Endothelial cell of umbilical vein (primary cell): ENCODE results near the gene LGR6. TPM values are rescaled to one million over a fixed set of nuclear protein-coding genes. Genes with fewer than 3 reads are reported as not detected.

ENCODE experiments used
- BruUV-seq: library from RNA; stranded (reverse); fragments of 400-500 nt; replicated peaks from 2 replicates; lab custom pipeline; 2021; lab: Mats Ljungman, UMichigan
- CTCF ChIA-PET: fragments of 300-600, 350-600 bp; sonication (Branson Sonifier 250); formaldehyde crosslinking; loops from one replicate; lab custom pipeline; 2021; ENCODE audit warnings: antibody characterized with exemption, inconsistent platforms; lab: Charles Lee
- POLR2A ChIA-PET: fragments of 300-600, 350-600 bp; sonication (Branson Sonifier 250); formaldehyde crosslinking; loops from one replicate; lab custom pipeline; 2021; ENCODE audit warnings: antibody characterized with exemption, inconsistent platforms; lab: Charles Lee
- DNase-seq: peaks from one replicate; pipeline ENCODE4 v3.0.0-alpha.2; 2011; ENCODE audit warnings: low read depth, low spot score
- FAIRE-seq: peaks from 2 replicates; lab custom pipeline; 2011; peaks lifted over from hg19 to GRCh38; lab: Jason Lieb, UNC
- H2AFZ ChIP-seq: 2 replicates; pipeline ENCODE4 v1.6.0; 2012; ENCODE audit warnings: low read depth, low read length, control low read depth, inconsistent platforms
- H3K27ac ChIP-seq: 2 replicates; pipeline ENCODE4 v1.5.1; 2011; ENCODE audit warnings: low read depth, mild to moderate bottlenecking, control low read depth, low read length, moderate library complexity; ENCODE audit not compliant: insufficient read depth
- H3K27me3 ChIP-seq, 2 experiments: 2 replicates each; pipeline versions ENCODE4 v1.6.0 to v1.6.1; 2011; ENCODE audit warnings: low read length in 2 of 2, mixed read lengths in 1 of 2; ENCODE audit not compliant: control insufficient read depth in 2 of 2, insufficient read depth in 2 of 2
- H3K36me3 ChIP-seq, 2 experiments: 2 replicates in 1 of 2; 3 replicates in 1 of 2; pipeline ENCODE4 v1.5.1; 2011; ENCODE audit warnings: low read length in 2 of 2, mild to moderate bottlenecking in 1 of 2, moderate library complexity in 1 of 2; ENCODE audit not compliant: control insufficient read depth in 2 of 2, insufficient read depth in 2 of 2; ENCODE audit errors: extremely low read depth in 1 of 2
- H3K4me1 ChIP-seq: 3 replicates; pipeline ENCODE4 v1.5.1; 2011; ENCODE audit warnings: mild to moderate bottlenecking, low read length; ENCODE audit not compliant: control insufficient read depth, insufficient read depth; ENCODE audit errors: extremely low read depth
- H3K4me2 ChIP-seq: 2 replicates; pipeline ENCODE4 v1.6.1; 2011; ENCODE audit warnings: low read length, control low read depth, mixed read lengths; ENCODE audit not compliant: insufficient read depth
- H3K4me3 ChIP-seq, 3 experiments: fragments of 200-600 bp in 1 of 3; sonication (generic), shearing (Covaris generic) in 1 of 3; replicated peaks in 1 of 3; 2 replicates each; pipeline ENCODE4 v1.5.1; 2011 to 2016; ENCODE audit warnings: control low read depth in 3 of 3, low read length in 3 of 3, mild to moderate bottlenecking in 2 of 3, inconsistent platforms in 1 of 3, low read depth in 1 of 3, moderate library complexity in 1 of 3; ENCODE audit not compliant: insufficient read depth in 1 of 3
- H3K79me2 ChIP-seq: 2 replicates; pipeline ENCODE4 v1.6.0; 2012; ENCODE audit warnings: low read length, inconsistent platforms; ENCODE audit not compliant: control insufficient read depth, insufficient read depth
- H3K9ac ChIP-seq: replicated peaks from 2 replicates; pipeline ENCODE3; 2011; ENCODE audit warnings: low read length, control low read depth; ENCODE audit not compliant: insufficient read depth; ENCODE audit errors: extremely low read depth
- H3K9me1 ChIP-seq: replicated peaks from 3 replicates; pipeline ENCODE4 v1.6.0; 2011; ENCODE audit warnings: mild to moderate bottlenecking, low read length; ENCODE audit not compliant: control insufficient read depth, insufficient read depth; ENCODE audit errors: extremely low read depth
- H3K9me3 ChIP-seq: replicated peaks from 2 replicates; pipeline ENCODE4 v1.5.1; 2012; ENCODE audit warnings: low read length, inconsistent platforms; ENCODE audit not compliant: control insufficient read depth, insufficient read depth
- H4K20me1 ChIP-seq: replicated peaks from 2 replicates; pipeline ENCODE3; 2011; ENCODE audit warnings: mild to moderate bottlenecking, low read length; ENCODE audit not compliant: control insufficient read depth, insufficient read depth; ENCODE audit errors: extremely low read depth
- CTCF ChIP-seq, 2 donors: IDR thresholded peaks; 1 replicate in 1 of 2; 2 replicates in 1 of 2; pipeline ENCODE4 v1.5.1; 2011; ENCODE audit warnings: low read length in 2 of 2, mild to moderate bottlenecking in 2 of 2, moderate library complexity in 2 of 2, control low read depth in 1 of 2, inconsistent platforms in 1 of 2, low read depth in 1 of 2; ENCODE audit not compliant: insufficient read depth in 1 of 2; ENCODE audit errors: extremely low read depth in 1 of 2
- EZH2 ChIP-seq: IDR thresholded peaks from 2 replicates; pipeline ENCODE4 v1.6.1; 2012; ENCODE audit warnings: borderline replicate concordance, low read depth, mild to moderate bottlenecking, moderate library complexity, low read length, inconsistent platforms; ENCODE audit not compliant: severe bottlenecking
- FOS ChIP-seq: IDR thresholded peaks from 2 replicates; pipeline ENCODE4 v1.6.1; 2011; ENCODE audit warnings: mild to moderate bottlenecking, low read length, moderate library complexity, borderline replicate concordance; ENCODE audit not compliant: insufficient read depth
- GATA2 ChIP-seq: IDR thresholded peaks from 2 replicates; pipeline ENCODE4 v1.7.0; 2011; ENCODE audit warnings: low read depth, mild to moderate bottlenecking, moderate library complexity, mixed read lengths, low read length; ENCODE audit not compliant: insufficient read length, insufficient read depth
- JUN ChIP-seq: IDR thresholded peaks from 2 replicates; pipeline ENCODE4 v1.6.1; 2011; ENCODE audit warnings: borderline replicate concordance, low read depth; ENCODE audit not compliant: insufficient read length, insufficient read depth
- MAX ChIP-seq: IDR thresholded peaks from 2 replicates; pipeline ENCODE4 v1.6.1; 2011; ENCODE audit not compliant: insufficient read depth, insufficient read length
- MYC ChIP-seq: IDR thresholded peaks from one replicate; pipeline ENCODE4 v1.6.1; 2011; ENCODE audit warnings: mild to moderate bottlenecking, low read depth, low read length
- POLR2A ChIP-seq: IDR thresholded peaks from 2 replicates; pipeline ENCODE4 v1.6.1; 2012; ENCODE audit warnings: low read depth, mild to moderate bottlenecking, control low read depth, low read length
- POLR2AphosphoS5 ChIP-seq: IDR thresholded peaks from 2 replicates; pipeline ENCODE4 v1.6.1; 2012; ENCODE audit warnings: low read depth, mild to moderate bottlenecking, control low read depth, low read length, moderate library complexity; ENCODE audit not compliant: insufficient read depth
- dilution Hi-C: fragments of 300-500 bp; cut with MboI; formaldehyde crosslinking; loops from one replicate; pipeline ENCODE4 v1.15.0; 2019; ENCODE audit warnings: low sequenced_read_pairs; ENCODE audit not compliant: extremely low pct_ligation_motif_present
- intact Hi-C: fragments of 100-400 bp; cut with micrococcal nuclease; formaldehyde crosslinking; loops from one replicate; pipeline ENCODE4 v1.10.0; 2022
- polyA plus RNA-seq, 4 experiments: library from polyadenylated mRNA; depleted of rRNA in 3 of 4; stranded (reverse) in 3 of 4; unstranded in 1 of 4; fragments of >200 nt; gene quantifications; 2 replicates each; pipeline versions ENCODE4 v1.2.1 to v1.2.3, GENCODE V29; 2011 to 2012; ENCODE audit warnings: missing spikeins in 1 of 4
- total RNA-seq: library from RNA; stranded (reverse); gene quantifications from 2 replicates; pipeline ENCODE4 v1.2.3, GENCODE V29; 2021

LGR6 gene
- total and polyA plus RNA-seq, 2 donors (not counting 3 experiments of a cell fraction or from before 2014, with no cell fraction given) = not detected

DNA sequence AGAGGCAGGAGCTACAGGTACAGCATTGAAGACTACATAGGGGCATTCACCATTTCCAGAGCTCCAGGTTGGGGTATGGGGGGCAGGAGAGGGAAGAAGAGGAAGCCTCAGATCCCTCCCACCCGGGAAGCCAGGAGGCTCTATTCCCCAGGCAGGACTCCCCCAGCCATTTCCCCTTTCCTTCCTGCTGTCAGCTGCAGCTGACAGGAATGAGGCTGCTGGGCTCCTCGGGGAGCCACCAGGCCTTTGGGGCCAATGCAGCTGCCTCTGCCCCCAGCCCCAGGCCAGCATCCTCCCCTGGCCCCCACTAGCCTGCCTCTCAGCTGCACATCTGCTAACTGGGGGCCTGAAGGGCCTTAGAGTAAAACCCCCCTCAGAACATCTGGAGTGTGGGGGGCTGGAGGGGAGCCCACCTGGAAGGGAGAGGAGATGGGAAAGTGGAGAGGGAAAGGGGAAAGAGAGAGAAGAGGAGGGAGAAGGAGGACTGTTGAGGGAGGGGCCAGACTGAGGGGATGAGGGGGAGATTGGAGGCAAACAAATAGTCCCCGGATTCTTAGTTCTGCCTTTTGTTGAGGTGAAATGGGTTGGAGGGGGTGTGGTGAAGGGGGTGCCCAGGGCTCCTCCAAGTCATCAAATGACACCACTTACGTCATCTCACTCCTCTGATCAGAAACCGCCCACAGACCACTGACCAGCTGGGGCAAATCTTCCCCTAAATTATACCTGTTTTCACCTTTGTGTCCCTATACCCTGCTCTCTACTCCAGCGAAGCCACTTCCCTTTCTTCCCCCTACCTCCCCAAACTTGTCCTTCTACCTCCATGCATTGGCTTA lies 58.0 kb downstream of the LGR6 start:
- Histone ChIP-seq H3K27ac (no peak overlapping the region), H3K9me1 (no peaks in the 10 kb centered on the region), H3K4me3 (no peak overlapping the region), H2AFZ (no peak overlapping the region), H3K36me3 (no peaks in the 10 kb centered on the region), H3K9ac (no peak overlapping the region), H3K4me2 (no peak overlapping the region), H3K4me1 (no peaks in the 10 kb centered on the region), H3K27me3 (peaks cover 8 to 11% of the 10 kb centered on the region in 2 experiments), H3K79me2 (no peaks in the 10 kb centered on the region), H3K9me3 (no peaks in the 10 kb centered on the region), H4K20me1 (no peaks in the 10 kb centered on the region)
- BruUV-seq = no TSS peak
- dilution Hi-C loops = no loop called here
- TF ChIP-seq EZH2 = no peak
- no peak for TF ChIP-seq MAX
- no peak for TF ChIP-seq FOS
- no peak for TF ChIP-seq POLR2A
- TF ChIP-seq GATA2 = no peak
- CTCF ChIA-PET = interaction anchor here (1.2 kb wide), 1 partner anchor 16 kb away, joined by 4 read pairs; no protein-coding TSS in a partner anchor
- FAIRE-seq = no peak
- POLR2A ChIA-PET = no interaction called here
- no peak for DNase-seq
- intact Hi-C loops = no loop called here

- Histone ChIP-seq H2AFZ (no peak overlapping the region), H3K4me1 (no peaks in the 10 kb centered on the region), H4K20me1 (no peaks in the 10 kb centered on the region), H3K36me3 (no peaks in the 10 kb centered on the region), H3K27me3 (peaks cover 11 to 13% of the 10 kb centered on the region in 2 experiments), H3K9me1 (no peaks in the 10 kb centered on the region), H3K9ac (no peak overlapping the region), H3K79me2 (no peaks in the 10 kb centered on the region), H3K4me3 (no peak overlapping the region), H3K27ac (no peak overlapping the region), H3K4me2 (no peak overlapping the region), H3K9me3 (no peaks in the 10 kb centered on the region)
- no TSS peak for BruUV-seq
- ChIA-PET CTCF (interaction anchor here (0.9 kb wide), 1 partner anchor 11 kb away, joined by 3 read pairs; no protein-coding TSS in a partner anchor), POLR2A (no interaction called here)
- no peak for DNase-seq
- TF ChIP-seq CTCF (IDR thresholded peaks at IDR 0.05; ENCODE audit: extremely low read depth in 1 of 2, insufficient read depth in 1 of 2, low read depth in 1 of 2, low read length in 2 of 2) = no peak
- no peak for TF ChIP-seq GATA2
- TF ChIP-seq EZH2 = no peak
- no peak for TF ChIP-seq JUN
- no peak for TF ChIP-seq MYC
- no peak for TF ChIP-seq MAX
- no peak for TF ChIP-seq POLR2A
- no peak for TF ChIP-seq FOS
- no peak for TF ChIP-seq POLR2AphosphoS5
- intact Hi-C loops = no loop called here
- no peak for FAIRE-seq
- dilution Hi-C loops = no loop called here
These were observed 58.7 kb downstream of the LGR6 start for GRCh38 chr1:202252271-202252670.
